ENCODE results near the gene BGN.

The BGN gene

GRCh38 chrX:153505361-153505760 lies 10.6 kb downstream of the BGN start:
- TF ChIP-seq EGR1 (IDR thresholded peaks at IDR 0.05) = no peak
- no peak for TF ChIP-seq TCF12 (IDR thresholded peaks at IDR 0.05; ENCODE audit: low read depth)
- no peak for TF ChIP-seq YY1 (IDR thresholded peaks at IDR 0.05; ENCODE audit: low read depth)
- TF ChIP-seq CEBPB (IDR thresholded peaks at IDR 0.05) = no peak
- TF ChIP-seq FOXM1 (IDR thresholded peaks at IDR 0.05; ENCODE audit: borderline replicate concordance, low read depth) = no peak
- no peak for TF ChIP-seq TEAD4 (IDR thresholded peaks at IDR 0.05)
- no peak for TF ChIP-seq CREB1 (IDR thresholded peaks at IDR 0.05; ENCODE audit: low read depth)
- no peak for TF ChIP-seq NFIC (IDR thresholded peaks at IDR 0.05)
- TF ChIP-seq TAF1 (IDR thresholded peaks at IDR 0.05; ENCODE audit: low read depth) = no peak
- TF ChIP-seq RAD21 (IDR thresholded peaks at IDR 0.05; ENCODE audit: low read depth) = no peak
- no peak for TF ChIP-seq USF1 (IDR thresholded peaks at IDR 0.05)
- no peak for TF ChIP-seq EP300 (IDR thresholded peaks at IDR 0.05; ENCODE audit: borderline replicate concordance)
- TF ChIP-seq ZBTB7A (IDR thresholded peaks at IDR 0.05; ENCODE audit: low read depth) = no peak
- no peak for TF ChIP-seq REST (IDR thresholded peaks at IDR 0.05; ENCODE audit: low read depth)
- no peak for TF ChIP-seq MAX (IDR thresholded peaks at IDR 0.05)

- TF ChIP-seq NFIC (IDR thresholded peaks at IDR 0.05) (peak; percentile 60), RAD21 (IDR thresholded peaks at IDR 0.05; ENCODE audit: low read depth) (peak; percentile 85), ZBTB7A (IDR thresholded peaks at IDR 0.05; ENCODE audit: low read depth) (no peak; the same call in 1 of the 2 replicates), USF1 (IDR thresholded peaks at IDR 0.05) (no peak)
Observed at GRCh38 chrX:153507484-153508178, 12.9 kb downstream of the BGN start.

- TF ChIP-seq RAD21 (IDR thresholded peaks at IDR 0.05; ENCODE audit: low read depth) (no peak), ZBTB7A (IDR thresholded peaks at IDR 0.05; ENCODE audit: low read depth) (no peak), EP300 (IDR thresholded peaks at IDR 0.05; ENCODE audit: borderline replicate concordance) (no peak), TAF1 (IDR thresholded peaks at IDR 0.05; ENCODE audit: low read depth) (no peak), REST (IDR thresholded peaks at IDR 0.05; ENCODE audit: low read depth) (no peak), CREB1 (IDR thresholded peaks at IDR 0.05; ENCODE audit: low read depth) (no peak), NFIC (IDR thresholded peaks at IDR 0.05) (no peak), EGR1 (IDR thresholded peaks at IDR 0.05) (no peak), USF1 (IDR thresholded peaks at IDR 0.05) (no peak), YY1 (IDR thresholded peaks at IDR 0.05; ENCODE audit: low read depth) (no peak)
Observed at GRCh38 chrX:153509592-153509991, 14.8 kb downstream of the BGN start.

GRCh38 chrX:153510383-153510782 lies 15.6 kb downstream of the BGN start:
- TF ChIP-seq TCF12 (IDR thresholded peaks at IDR 0.05; ENCODE audit: low read depth) (no peak), NFIC (IDR thresholded peaks at IDR 0.05) (no peak), EGR1 (IDR thresholded peaks at IDR 0.05) (no peak), CEBPB (IDR thresholded peaks at IDR 0.05) (no peak), CREB1 (IDR thresholded peaks at IDR 0.05; ENCODE audit: low read depth) (no peak), EP300 (IDR thresholded peaks at IDR 0.05; ENCODE audit: borderline replicate concordance) (no peak), REST (IDR thresholded peaks at IDR 0.05; ENCODE audit: low read depth) (no peak), YY1 (IDR thresholded peaks at IDR 0.05; ENCODE audit: low read depth) (no peak), ZBTB7A (IDR thresholded peaks at IDR 0.05; ENCODE audit: low read depth) (no peak), RAD21 (IDR thresholded peaks at IDR 0.05; ENCODE audit: low read depth) (no peak), TEAD4 (IDR thresholded peaks at IDR 0.05) (no peak), TAF1 (IDR thresholded peaks at IDR 0.05; ENCODE audit: low read depth) (no peak), MAX (IDR thresholded peaks at IDR 0.05) (no peak), FOXM1 (IDR thresholded peaks at IDR 0.05; ENCODE audit: borderline replicate concordance, low read depth) (no peak), USF1 (IDR thresholded peaks at IDR 0.05) (no peak)

Data from Ishikawa (cell line).